ENCODE data around the gene CARS1. TPM values are rescaled to one million over a fixed set of nuclear protein-coding genes. Genes with fewer than 3 reads are reported as not detected.

Gene CARS1
- total and polyA plus RNA-seq, 10 of the 15 experiments (the other 5 are each of a cell fraction or from before 2014, with no cell fraction given) = 7.8 to 60.6 (median 45.7) TPM

GRCh38 chr11:2961080-2961479 is 96.1 kb downstream of the CARS1 start (continued):
- TF ChIP-seq NRF1 (conservative IDR thresholded peaks at IDR 0.05; ENCODE audit: low read depth, low read length) (no peak), JUNB (IDR thresholded peaks at IDR 0.05) (no peak), ATF2 (IDR thresholded peaks at IDR 0.05; ENCODE audit: low read length) (no peak), TCF7 (IDR thresholded peaks at IDR 0.05; ENCODE audit: borderline replicate concordance) (no peak), SMC3 (IDR thresholded peaks at IDR 0.05; ENCODE audit: borderline replicate concordance, low read length) (no peak), CEBPB (IDR thresholded peaks at IDR 0.05; ENCODE audit: borderline replicate concordance in 1 of 2, low read depth in 2 of 2, low read length in 2 of 2) (no peak), BACH1 (IDR thresholded peaks at IDR 0.05; ENCODE audit: borderline replicate concordance) (no peak)

- Histone ChIP-seq H3K27me3 (replicated peaks in 1 of 2; ENCODE audit: control insufficient read depth in 2 of 2, insufficient read depth in 2 of 2, low read length in 1 of 2) (no peaks in the 10 kb centered on the region), H3K4me3 (no peak overlapping the region), H3K36me3 (ENCODE audit: control insufficient read depth in 2 of 2, insufficient read depth in 2 of 2, low read length in 1 of 2) (peaks cover 36 to 66% of the 10 kb centered on the region in 2 experiments), H3K9ac (ENCODE audit: control insufficient read depth, insufficient read depth, low read length) (no peak overlapping the region), H3K4me1 (ENCODE audit: control insufficient read depth, insufficient read depth, low read length) (no peaks in the 10 kb centered on the region), H3K79me2 (ENCODE audit: control insufficient read depth, insufficient read depth, low read length) (no peaks in the 10 kb centered on the region), H3K9me3 (replicated peaks; ENCODE audit: control insufficient read depth, insufficient read depth, low read length) (no peaks in the 10 kb centered on the region), H3K27ac (ENCODE audit: control insufficient read depth, insufficient read depth) (no peak overlapping the region), H3K4me2 (ENCODE audit: control insufficient read depth, insufficient read depth) (no peak overlapping the region), H2AFZ (ENCODE audit: control insufficient read depth, low read depth, low read length) (no peak overlapping the region), H4K20me1 (ENCODE audit: control insufficient read depth, insufficient read depth) (peaks cover 4% of the 10 kb centered on the region)
- POLR2A ChIA-PET = interaction anchor here (0.6 kb wide), 1 partner anchor 48 kb away, joined by 3 read pairs; no protein-coding TSS in a partner anchor
- no TSS peak for BruUV-seq (replicated peaks)
- DNase-seq (ENCODE audit: low read depth, low spot score) = no peak
- RAD21 ChIA-PET (ENCODE audit: unreplicated experiment) = interaction anchor here (1.1 kb wide), 1 partner anchor 61 kb away, joined by 3 read pairs; no protein-coding TSS in a partner anchor
- intact Hi-C loops (cut with micrococcal nuclease; ENCODE audit: unreplicated experiment) (no loop called here), in situ Hi-C loops (cut with MboI) (no loop called here)
- CTCF ChIA-PET = no interaction called here
- 92% methylated on average over 7 of the region's 7 CpGs for WGBS (ENCODE audit: insufficient coverage, insufficient replicate concordance, low lambda C conversion rate, missing lambda C conversion rate)
- no peak for ATAC-seq
- SMC1A ChIA-PET (ENCODE audit: uncharacterized antibody, unreplicated experiment) = interaction anchor here (0.6 to 1.0 kb wide), 2 partner anchors 30 to 78 kb away, joined by 3 read pairs; no protein-coding TSS in a partner anchor
- FAIRE-seq = no peak
- TF ChIP-seq STAT3 (IDR thresholded peaks at IDR 0.05; ENCODE audit: low read depth, low read length) (no peak), IKZF2 (IDR thresholded peaks at IDR 0.05) (no peak), CREB1 (IDR thresholded peaks at IDR 0.05; ENCODE audit: low read depth) (no peak), HCFC1 (IDR thresholded peaks at IDR 0.05; ENCODE audit: low read length) (no peak), KAT2A (conservative IDR thresholded peaks at IDR 0.05; ENCODE audit: control insufficient read depth, low read depth, low read length) (no peak), CHD2 (IDR thresholded peaks at IDR 0.05; ENCODE audit: borderline replicate concordance, low read depth, low read length) (no peak), SREBF2 (IDR thresholded peaks at IDR 0.05; ENCODE audit: low read length) (no peak), ZNF687 (IDR thresholded peaks at IDR 0.05) (no peak), RELA (IDR thresholded peaks at IDR 0.05; ENCODE audit: borderline replicate concordance, partially characterized antibody) (no peak), MAX (IDR thresholded peaks at IDR 0.05; ENCODE audit: low read depth, low read length) (no peak), STAT1 (conservative IDR thresholded peaks at IDR 0.05) (no peak), ZNF384 (IDR thresholded peaks at IDR 0.05; ENCODE audit: borderline replicate concordance, low read depth, low read length) (no peak), ETV6 (conservative IDR thresholded peaks at IDR 0.05 in 1 of 2, IDR thresholded peaks at IDR 0.05 in 1 of 2; ENCODE audit: borderline replicate concordance in 1 of 2, low read depth in 1 of 2) (no peak)
These were observed 97.1 kb downstream of the CARS1 start for GRCh38 chr11:2960139-2960538.

Data from GM12878 (cell line).